ENCODE results near the gene OR1S1.

Gene OR1S1

GRCh38 chr11:58186938-58187337 lies 25.6 kb upstream of the OR1S1 start:
- POLR2A ChIA-PET = no interaction called here
- H3K4me3 ChIP-seq (ENCODE audit: low read depth, low read length) = no peak overlapping the region
- TF ChIP-seq ZNF223 (tag by site-specific recombination; IDR thresholded peaks at IDR 0.05) (no peak), KLF1 (tag by site-specific recombination; IDR thresholded peaks at IDR 0.05) (no peak), ZFP69B (tag by site-specific recombination; IDR thresholded peaks at IDR 0.05) (no peak), ZFP41 (tag by site-specific recombination; IDR thresholded peaks at IDR 0.05; ENCODE audit: borderline replicate concordance) (no peak), ZNF114 (tag by site-specific recombination; IDR thresholded peaks at IDR 0.05) (no peak), ZNF202 (tag by site-specific recombination; IDR thresholded peaks at IDR 0.05; ENCODE audit: borderline replicate concordance) (no peak), ZNF302 (tag by site-specific recombination; IDR thresholded peaks at IDR 0.05; ENCODE audit: low read depth) (no peak), ZNF580 (tag by site-specific recombination; IDR thresholded peaks at IDR 0.05) (no peak), ZNF529 (tag by site-specific recombination; IDR thresholded peaks at IDR 0.05; ENCODE audit: insufficient replicate concordance) (no peak), ZNF37A (tag by site-specific recombination; IDR thresholded peaks at IDR 0.05) (no peak), ZNF488 (tag by site-specific recombination; IDR thresholded peaks at IDR 0.05) (no peak)
- TF ChIP-seq, protein P1, sequence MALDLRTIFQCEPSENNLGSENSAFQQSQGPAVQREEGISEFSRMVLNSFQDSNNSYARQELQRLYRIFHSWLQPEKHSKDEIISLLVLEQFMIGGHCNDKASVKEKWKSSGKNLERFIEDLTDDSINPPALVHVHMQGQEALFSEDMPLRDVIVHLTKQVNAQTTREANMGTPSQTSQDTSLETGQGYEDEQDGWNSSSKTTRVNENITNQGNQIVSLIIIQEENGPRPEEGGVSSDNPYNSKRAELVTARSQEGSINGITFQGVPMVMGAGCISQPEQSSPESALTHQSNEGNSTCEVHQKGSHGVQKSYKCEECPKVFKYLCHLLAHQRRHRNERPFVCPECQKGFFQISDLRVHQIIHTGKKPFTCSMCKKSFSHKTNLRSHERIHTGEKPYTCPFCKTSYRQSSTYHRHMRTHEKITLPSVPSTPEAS (tag by site-specific recombination; IDR thresholded peaks at IDR 0.05) = no peak
- no peaks in the 10 kb centered on the region for H3K4me1 ChIP-seq (ENCODE audit: control insufficient read depth, insufficient read depth, low read length)
- no peaks in the 10 kb centered on the region for H3K36me3 ChIP-seq (ENCODE audit: control insufficient read depth in 2 of 2, insufficient read depth in 1 of 2, low read length in 2 of 2)
- CTCF ChIA-PET = no interaction called here
- H3K9me3 ChIP-seq (ENCODE audit: control insufficient read depth, insufficient read depth, low read depth, low read length) = no peaks in the 10 kb centered on the region
- no peak overlapping the region for H3K27ac ChIP-seq (ENCODE audit: extremely low read depth, low read depth, low read length)

- Histone ChIP-seq H3K27ac (ENCODE audit: extremely low read depth, low read depth, low read length) (no peak within 1 kb of the TSS), H3K4me3 (ENCODE audit: low read depth, low read length) (no peak within 1 kb of the TSS), H3K36me3 (ENCODE audit: control insufficient read depth in 2 of 2, insufficient read depth in 1 of 2, low read length in 2 of 2) (no peaks in the 10 kb centered on the region), H3K4me1 (ENCODE audit: control insufficient read depth, insufficient read depth, low read length) (no peaks in the 10 kb centered on the region), H3K9me3 (ENCODE audit: control insufficient read depth, insufficient read depth, low read depth, low read length) (no peaks in the 10 kb centered on the region)
- TF ChIP-seq ZFP37 (tag by site-specific recombination; IDR thresholded peaks at IDR 0.05) (no peak), RBAK (tag by site-specific recombination; IDR thresholded peaks at IDR 0.05) (no peak)
- ChIA-PET POLR2A (no interaction called here), CTCF (no interaction called here)
Measured at GRCh38 chr11:58188770-58189169, 23.8 kb upstream of the OR1S1 start, which contains the start of gene OR9Q2. Gene OR9Q2 (plus strand): TSS chr11:58189070. CDS start chr11:58190491, 1,421 bp downstream.

DNA sequence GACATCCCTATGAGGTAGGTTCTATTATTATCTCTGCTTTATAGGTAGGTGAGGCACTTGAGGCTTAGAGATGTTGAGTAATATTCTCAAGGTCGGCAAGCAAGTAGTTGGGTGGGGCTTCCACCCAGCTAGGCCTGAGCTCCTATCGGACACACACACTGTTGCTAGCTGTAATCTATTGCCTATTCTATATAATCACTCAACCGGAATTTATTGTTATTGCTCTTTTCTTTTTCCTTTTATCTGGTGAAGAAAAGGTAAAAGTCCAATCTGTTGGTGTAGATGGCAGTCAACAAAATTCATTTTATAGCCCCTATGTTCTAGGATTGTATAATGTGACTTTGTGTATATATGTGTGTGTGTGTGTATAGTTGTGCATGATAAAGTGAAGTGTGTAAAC lies 20.3 kb upstream of the OR1S1 start:
- TF ChIP-seq ZNF354C (tag by site-specific recombination; IDR thresholded peaks at IDR 0.05; ENCODE audit: borderline replicate concordance, low read depth) (no peak), ZBTB21 (tag by site-specific recombination; IDR thresholded peaks at IDR 0.05) (no peak)
- ChIA-PET POLR2A (no interaction called here), CTCF (no interaction called here)
- Histone ChIP-seq H3K4me1 (ENCODE audit: control insufficient read depth, insufficient read depth, low read length) (no peaks in the 10 kb centered on the region), H3K36me3 (ENCODE audit: control insufficient read depth in 2 of 2, insufficient read depth in 1 of 2, low read length in 2 of 2) (no peaks in the 10 kb centered on the region), H3K4me3 (ENCODE audit: low read depth, low read length) (no peak overlapping the region), H3K9me3 (ENCODE audit: control insufficient read depth, insufficient read depth, low read depth, low read length) (no peaks in the 10 kb centered on the region), H3K27ac (ENCODE audit: extremely low read depth, low read depth, low read length) (no peak overlapping the region)

DNA sequence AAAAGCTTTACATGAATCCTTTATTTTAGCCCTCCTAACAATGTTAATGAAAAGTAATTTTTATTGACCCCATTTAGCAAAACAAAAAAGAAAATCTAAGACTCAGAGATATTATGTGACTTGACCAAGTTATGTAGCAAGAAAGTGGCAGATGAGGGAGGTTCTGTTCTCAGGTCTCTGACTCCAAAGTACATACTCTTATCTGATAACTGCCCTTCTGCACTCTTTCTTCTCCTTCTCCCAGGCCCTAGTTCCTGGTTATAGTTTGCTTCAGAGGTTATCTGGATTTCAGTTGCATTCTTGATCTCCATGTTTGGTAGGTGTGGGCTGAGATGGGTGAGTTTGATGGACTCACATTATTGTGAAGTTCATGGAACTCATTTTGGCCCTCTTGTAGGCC lies 19.1 kb upstream of the OR1S1 start:
- Histone ChIP-seq H3K9me3 (ENCODE audit: control insufficient read depth, insufficient read depth, low read depth, low read length) (no peaks in the 10 kb centered on the region), H3K36me3 (ENCODE audit: control insufficient read depth in 2 of 2, insufficient read depth in 1 of 2, low read length in 2 of 2) (no peaks in the 10 kb centered on the region), H3K4me1 (ENCODE audit: control insufficient read depth, insufficient read depth, low read length) (no peaks in the 10 kb centered on the region), H3K4me3 (ENCODE audit: low read depth, low read length) (no peak overlapping the region), H3K27ac (ENCODE audit: extremely low read depth, low read depth, low read length) (no peak overlapping the region)
- ChIA-PET CTCF (no interaction called here), POLR2A (no interaction called here)
- TF ChIP-seq, protein P2, sequence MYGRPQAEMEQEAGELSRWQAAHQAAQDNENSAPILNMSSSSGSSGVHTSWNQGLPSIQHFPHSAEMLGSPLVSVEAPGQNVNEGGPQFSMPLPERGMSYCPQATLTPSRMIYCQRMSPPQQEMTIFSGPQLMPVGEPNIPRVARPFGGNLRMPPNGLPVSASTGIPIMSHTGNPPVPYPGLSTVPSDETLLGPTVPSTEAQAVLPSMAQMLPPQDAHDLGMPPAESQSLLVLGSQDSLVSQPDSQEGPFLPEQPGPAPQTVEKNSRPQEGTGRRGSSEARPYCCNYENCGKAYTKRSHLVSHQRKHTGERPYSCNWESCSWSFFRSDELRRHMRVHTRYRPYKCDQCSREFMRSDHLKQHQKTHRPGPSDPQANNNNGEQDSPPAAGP (tag by site-specific recombination; IDR thresholded peaks at IDR 0.05) = no peak
- no peak for TF ChIP-seq ZNF626 (tag by site-specific recombination; IDR thresholded peaks at IDR 0.05)
- no peak for TF ChIP-seq ZNF266 (tag by site-specific recombination; IDR thresholded peaks at IDR 0.05; ENCODE audit: low read depth)
- no peak for TF ChIP-seq ZBTB48 (tag by site-specific recombination; IDR thresholded peaks at IDR 0.05)
- TF ChIP-seq ZBTB26 (tag by site-specific recombination; optimal IDR thresholded peaks at IDR 0.05) = no peak
- TF ChIP-seq WT1 (tag by site-specific recombination; IDR thresholded peaks at IDR 0.05) = no peak
- TF ChIP-seq ZNF138 (tag by site-specific recombination; IDR thresholded peaks at IDR 0.05; ENCODE audit: borderline replicate concordance) = no peak
- TF ChIP-seq KLF8 (tag by site-specific recombination; IDR thresholded peaks at IDR 0.05) = no peak
- no peak for TF ChIP-seq ZNF24 (tag by site-specific recombination; IDR thresholded peaks at IDR 0.05)
- no peak for TF ChIP-seq ZNF610 (tag by site-specific recombination; IDR thresholded peaks at IDR 0.05; ENCODE audit: borderline replicate concordance)
- TF ChIP-seq SP3 (tag by site-specific recombination; IDR thresholded peaks at IDR 0.05) = no peak
- TF ChIP-seq ZNF202 (tag by site-specific recombination; IDR thresholded peaks at IDR 0.05; ENCODE audit: borderline replicate concordance) = no peak

All from HEK293 (cell line).